ENCODE data around the gene ATP5F1E.
A peak's percentile ranks its signal among the peaks of the same experiment; 100 is the strongest.

Gene ATP5F1E

GRCh38 chr20:59005523-59006166 is 26.5 kb downstream of the ATP5F1E start:
- no peak for DNase-seq (ENCODE audit: low read depth in 2 of 2)

- DNase-seq (ENCODE audit: low read depth in 2 of 2) = peak in 1 of 2 donors; percentile 13
These were observed 27.2 kb downstream of the ATP5F1E start for GRCh38 chr20:59004763-59005522.

- no peak for DNase-seq (ENCODE audit: low read depth in 2 of 2)
These were observed 27.7 kb downstream of the ATP5F1E start for GRCh38 chr20:59004493-59004762.

- DNase-seq (ENCODE audit: low read depth in 2 of 2) = no peak
These were observed 28.2 kb downstream of the ATP5F1E start for GRCh38 chr20:59003836-59004492.

- DNase-seq (ENCODE audit: low read depth in 2 of 2) = no peak
These were observed 29.2 kb downstream of the ATP5F1E start for GRCh38 chr20:59002874-59003399.

GRCh38 chr20:59002388-59002787 is 29.7 kb downstream of the ATP5F1E start:
- no peak for DNase-seq (ENCODE audit: low read depth in 2 of 2)

- no peak for DNase-seq (ENCODE audit: low read depth in 2 of 2)
These were observed 30.5 kb downstream of the ATP5F1E start for GRCh38 chr20:59001449-59002171.

GRCh38 chr20:59001068-59001448 is 31.1 kb downstream of the ATP5F1E start:
- no peak for DNase-seq (ENCODE audit: low read depth in 2 of 2)

- DNase-seq (ENCODE audit: low read depth in 2 of 2) = no peak
These were observed 31.8 kb downstream of the ATP5F1E start for GRCh38 chr20:59000326-59000725.

GRCh38 chr20:58998656-58999055 is 33.5 kb downstream of the ATP5F1E start:
- DNase-seq (ENCODE audit: low read depth in 2 of 2) = no peak

- DNase-seq (ENCODE audit: low read depth in 2 of 2) = no peak
These were observed 34.9 kb downstream of the ATP5F1E start for GRCh38 chr20:58997141-58997770.

- no peak for DNase-seq (ENCODE audit: low read depth in 2 of 2)
These were observed 35.9 kb downstream of the ATP5F1E start for GRCh38 chr20:58996226-58996611.

GRCh38 chr20:58995461-58996225 is 36.5 kb downstream of the ATP5F1E start:
- no peak for DNase-seq (ENCODE audit: low read depth in 2 of 2)

GRCh38 chr20:58994390-58995159 is 37.6 kb downstream of the ATP5F1E start:
- no peak for DNase-seq (ENCODE audit: low read depth in 2 of 2)

- no peak for DNase-seq (ENCODE audit: low read depth in 2 of 2)
These were observed 38.5 kb downstream of the ATP5F1E start for GRCh38 chr20:58993332-58994248.

- DNase-seq (ENCODE audit: low read depth in 2 of 2) = no peak
These were observed 39.2 kb downstream of the ATP5F1E start for GRCh38 chr20:58992911-58993310.

- no peak for DNase-seq (ENCODE audit: low read depth in 2 of 2)
These were observed 40.4 kb downstream of the ATP5F1E start for GRCh38 chr20:58991715-58992114.

- DNase-seq (ENCODE audit: low read depth in 2 of 2) = no peak
These were observed 41.3 kb downstream of the ATP5F1E start for GRCh38 chr20:58990651-58991445.
